Glutamatergic neuron (in vitro differentiated cells): ENCODE measurements around the gene VOPP1. TPM values are rescaled to one million over a fixed set of nuclear protein-coding genes. Genes with fewer than 3 reads are reported as not detected.
"Not testable (repeated sequence)": the region's sequence is repeated elsewhere in the genome, so short reads cannot be mapped to it uniquely, and the experiment has no call there.

Experiments
- DNase-seq: peaks from one replicate; pipeline ENCODE4 v3.0.0; 2022
- H3K27ac Mint-ChIP-seq: one replicate; pipeline ENCODE4 v1.8.0; 2020; ENCODE audit warnings: mild to moderate bottlenecking, mixed read lengths, inconsistent platforms; ENCODE audit not compliant: unreplicated experiment
- H3K27me3 Mint-ChIP-seq: one replicate; pipeline ENCODE4 v1.8.0; 2020; ENCODE audit warnings: mild to moderate bottlenecking, moderate library complexity, mixed read lengths, inconsistent platforms; ENCODE audit not compliant: unreplicated experiment
- H3K36me3 Mint-ChIP-seq: one replicate; pipeline ENCODE4 v1.8.0; 2020; ENCODE audit warnings: mild to moderate bottlenecking, mixed read lengths, inconsistent platforms; ENCODE audit not compliant: unreplicated experiment
- H3K4me1 Mint-ChIP-seq: one replicate; pipeline ENCODE4 v1.8.0; 2020; ENCODE audit warnings: mild to moderate bottlenecking, low read depth, mixed read lengths, inconsistent platforms; ENCODE audit not compliant: unreplicated experiment
- H3K4me3 Mint-ChIP-seq: one replicate; pipeline ENCODE4 v1.8.0; 2020; ENCODE audit warnings: mild to moderate bottlenecking, mixed read lengths, inconsistent platforms; ENCODE audit not compliant: unreplicated experiment
- H3K9me3 Mint-ChIP-seq: one replicate; pipeline ENCODE4 v1.8.0; 2020; ENCODE audit warnings: mild to moderate bottlenecking, moderate library complexity, mixed read lengths, inconsistent platforms; ENCODE audit not compliant: unreplicated experiment
- CTCF ChIP-seq: fragments of 200-600 bp; sonication (generic); IDR thresholded peaks from one replicate; pipeline ENCODE4 v1.5.0; 2021; ENCODE audit not compliant: partially characterized antibody, unreplicated experiment
- long read RNA-seq: library from polyadenylated mRNA; unstranded; transcript quantifications from one replicate; pipeline ENCODE4 v2.0.0, GENCODE V29; 2020; ENCODE audit not compliant: unreplicated experiment
- total RNA-seq: library from RNA; stranded (reverse); fragmentation: NEBNext Ultra II Directional; extraction: Animal tissue kit (Norgen Biotek cat#: 25700); gene quantifications from one replicate; pipeline ENCODE4 v1.2.1, GENCODE V29; 2021; ENCODE audit not compliant: unreplicated experiment

The VOPP1 gene
- total RNA-seq = 30.6 TPM
- long read RNA-seq, transcript VOPP1-201 (5 exons, 2,962 nt) = major isoform, 15 of 19 reads
- long read RNA-seq, partial matches to known transcripts = 0 of 19 reads
- long read RNA-seq, other reads (novel, unspliced or antisense) = 4 of 19 reads

DNA sequence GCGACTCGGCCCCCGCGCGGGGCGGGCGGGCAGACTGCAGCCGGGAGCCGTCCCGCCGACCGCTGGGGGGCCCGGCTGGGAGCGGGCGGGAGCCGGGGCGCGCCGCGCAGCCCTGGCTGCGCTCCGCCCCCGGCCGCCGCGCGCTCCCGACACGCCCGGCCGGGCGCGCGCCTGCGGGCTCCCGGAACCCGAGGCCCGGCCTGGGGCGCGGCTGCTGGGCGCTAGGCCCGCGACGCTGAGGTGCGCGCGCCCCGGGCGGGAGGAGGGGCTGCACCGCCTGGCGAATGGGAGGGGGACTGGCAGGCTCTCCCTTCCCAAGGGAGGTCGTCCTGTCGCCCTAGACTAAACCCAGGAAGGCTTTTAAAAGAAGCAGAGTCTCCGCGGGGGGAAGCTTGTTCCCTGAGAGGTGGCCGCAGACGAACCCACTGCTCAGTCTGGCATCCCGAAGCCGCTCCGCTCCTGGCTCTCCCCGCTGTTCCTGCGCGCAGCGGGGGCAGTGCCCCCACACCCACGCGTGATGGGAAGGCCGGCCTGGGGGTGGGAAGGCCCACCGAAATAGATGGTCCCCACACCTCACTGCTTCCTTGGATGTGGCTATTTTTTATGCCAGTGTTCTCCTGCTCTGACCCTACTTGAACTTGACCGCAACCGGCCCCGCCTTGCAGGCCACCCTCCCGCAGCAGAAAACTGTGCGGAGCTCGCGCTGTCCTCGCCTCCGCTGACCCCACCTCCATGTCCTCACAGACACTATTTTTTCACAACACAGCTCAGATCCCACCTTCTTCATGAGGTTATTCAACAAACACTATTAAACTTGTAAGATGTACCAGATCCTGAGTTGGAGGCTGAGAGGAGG, at the start of gene VOPP1:
Gene VOPP1 (minus strand): TSS at position 125 of the 856 bp plus-strand sequence. CDS start 178 bp downstream, outside the sequence.
- DNase-seq = peak; percentile 72
- Mint-ChIP-seq H3K9me3 (peaks cover 13% of the 10 kb centered on the region), H3K27ac (peak within 1 kb of the TSS; percentile 72), H3K36me3 (no peaks in the 10 kb centered on the region), H3K27me3 (peaks cover 4% of the 10 kb centered on the region), H3K4me3 (peak within 1 kb of the TSS; percentile 90), H3K4me1 (peaks cover 13% of the 10 kb centered on the region)
- no peak for TF ChIP-seq CTCF

GRCh38 chr7:55618913-55619312, 46.6 kb upstream of the VOPP1 start:
- no peak for TF ChIP-seq CTCF
- H3K36me3 Mint-ChIP-seq = peaks cover 15% of the 10 kb centered on the region
- H3K27ac Mint-ChIP-seq = no peak overlapping the region
- H3K9me3 Mint-ChIP-seq = no peaks in the 10 kb centered on the region
- no peak overlapping the region for H3K4me3 Mint-ChIP-seq
- no peak for DNase-seq
- no peaks in the 10 kb centered on the region for H3K27me3 Mint-ChIP-seq
- H3K4me1 Mint-ChIP-seq = no peaks in the 10 kb centered on the region

- H3K4me3 Mint-ChIP-seq, H3K9me3 Mint-ChIP-seq, DNase-seq, H3K36me3 Mint-ChIP-seq, H3K27me3 Mint-ChIP-seq, H3K27ac Mint-ChIP-seq, H3K4me1 Mint-ChIP-seq: not testable (repeated sequence)
Measured at GRCh38 chr7:55614365-55615064, 42.2 kb upstream of the VOPP1 start.

- not testable (repeated sequence) for DNase-seq, H3K4me3 Mint-ChIP-seq, H3K27ac Mint-ChIP-seq, H3K4me1 Mint-ChIP-seq, H3K36me3 Mint-ChIP-seq, H3K9me3 Mint-ChIP-seq, H3K27me3 Mint-ChIP-seq
Measured at GRCh38 chr7:55609726-55610125, 37.4 kb upstream of the VOPP1 start.

DNA sequence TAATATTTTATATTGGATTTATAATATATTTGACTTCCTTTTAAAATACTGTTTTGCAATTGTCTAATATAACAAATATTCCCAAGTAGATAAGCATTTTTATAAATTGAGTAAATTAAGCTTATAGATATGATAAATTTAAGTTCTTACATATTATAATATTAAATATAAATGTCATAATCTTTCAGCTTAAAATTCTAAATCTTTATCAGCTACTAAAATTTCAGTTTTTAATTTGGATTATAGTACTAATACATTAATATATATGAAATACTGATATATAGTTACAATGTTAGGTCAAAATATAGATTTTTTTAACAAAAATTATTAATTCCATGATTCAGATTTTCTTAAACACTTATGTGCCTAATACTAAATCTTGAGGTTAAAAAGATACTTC, 33.4 kb upstream of the VOPP1 start:
- H3K9me3 Mint-ChIP-seq, DNase-seq, H3K36me3 Mint-ChIP-seq, H3K4me3 Mint-ChIP-seq, H3K27ac Mint-ChIP-seq, H3K4me1 Mint-ChIP-seq, H3K27me3 Mint-ChIP-seq: not testable (repeated sequence)

GRCh38 chr7:55597944-55598499, 25.7 kb upstream of the VOPP1 start:
- TF ChIP-seq CTCF = peak; percentile 25
- not testable (repeated sequence) for H3K9me3 Mint-ChIP-seq, H3K27me3 Mint-ChIP-seq, H3K36me3 Mint-ChIP-seq, DNase-seq, H3K27ac Mint-ChIP-seq, H3K4me1 Mint-ChIP-seq, H3K4me3 Mint-ChIP-seq

- H3K36me3 Mint-ChIP-seq, H3K27me3 Mint-ChIP-seq, H3K4me1 Mint-ChIP-seq, DNase-seq, H3K9me3 Mint-ChIP-seq, H3K4me3 Mint-ChIP-seq, H3K27ac Mint-ChIP-seq: not testable (repeated sequence)
Measured at GRCh38 chr7:55597214-55597739, 25.0 kb upstream of the VOPP1 start.
